ENCODE results near the gene ARRB2.

DNA sequence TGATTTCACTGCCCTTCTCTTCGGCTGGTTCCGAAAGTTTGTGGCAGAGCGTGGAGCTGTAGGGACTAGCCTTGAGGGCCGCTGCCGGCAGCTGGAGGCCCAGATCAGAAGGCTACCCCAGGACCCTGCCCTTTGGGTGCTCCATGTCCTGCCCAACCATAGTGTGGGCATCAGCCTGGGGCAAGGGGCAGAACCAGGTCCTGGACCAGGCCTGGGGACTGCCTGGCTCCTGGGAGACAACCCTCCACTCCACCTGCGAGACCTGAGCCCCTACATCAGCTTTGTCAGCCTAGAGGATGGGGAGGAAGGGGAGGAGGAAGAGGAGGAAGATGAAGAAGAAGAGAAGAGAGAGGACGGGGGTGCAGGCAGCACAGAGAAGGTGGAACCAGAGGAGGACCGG is 30.2 kb downstream of the ARRB2 start:
- TF ChIP-seq, protein P1, sequence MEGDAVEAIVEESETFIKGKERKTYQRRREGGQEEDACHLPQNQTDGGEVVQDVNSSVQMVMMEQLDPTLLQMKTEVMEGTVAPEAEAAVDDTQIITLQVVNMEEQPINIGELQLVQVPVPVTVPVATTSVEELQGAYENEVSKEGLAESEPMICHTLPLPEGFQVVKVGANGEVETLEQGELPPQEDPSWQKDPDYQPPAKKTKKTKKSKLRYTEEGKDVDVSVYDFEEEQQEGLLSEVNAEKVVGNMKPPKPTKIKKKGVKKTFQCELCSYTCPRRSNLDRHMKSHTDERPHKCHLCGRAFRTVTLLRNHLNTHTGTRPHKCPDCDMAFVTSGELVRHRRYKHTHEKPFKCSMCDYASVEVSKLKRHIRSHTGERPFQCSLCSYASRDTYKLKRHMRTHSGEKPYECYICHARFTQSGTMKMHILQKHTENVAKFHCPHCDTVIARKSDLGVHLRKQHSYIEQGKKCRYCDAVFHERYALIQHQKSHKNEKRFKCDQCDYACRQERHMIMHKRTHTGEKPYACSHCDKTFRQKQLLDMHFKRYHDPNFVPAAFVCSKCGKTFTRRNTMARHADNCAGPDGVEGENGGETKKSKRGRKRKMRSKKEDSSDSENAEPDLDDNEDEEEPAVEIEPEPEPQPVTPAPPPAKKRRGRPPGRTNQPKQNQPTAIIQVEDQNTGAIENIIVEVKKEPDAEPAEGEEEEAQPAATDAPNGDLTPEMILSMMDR (IDR thresholded peaks at IDR 0.05 in 4 of 5, conservative IDR thresholded peaks at IDR 0.05 in 1 of 5): no peak
- no peak for TF ChIP-seq POLR2A (IDR thresholded peaks at IDR 0.05)
